ENCODE data around the gene DRD3. TPM values are rescaled to one million over a fixed set of nuclear protein-coding genes. Genes with fewer than 3 reads are reported as not detected.

DRD3 gene
- total and polyA plus RNA-seq, 4 donors: not detected

DNA sequence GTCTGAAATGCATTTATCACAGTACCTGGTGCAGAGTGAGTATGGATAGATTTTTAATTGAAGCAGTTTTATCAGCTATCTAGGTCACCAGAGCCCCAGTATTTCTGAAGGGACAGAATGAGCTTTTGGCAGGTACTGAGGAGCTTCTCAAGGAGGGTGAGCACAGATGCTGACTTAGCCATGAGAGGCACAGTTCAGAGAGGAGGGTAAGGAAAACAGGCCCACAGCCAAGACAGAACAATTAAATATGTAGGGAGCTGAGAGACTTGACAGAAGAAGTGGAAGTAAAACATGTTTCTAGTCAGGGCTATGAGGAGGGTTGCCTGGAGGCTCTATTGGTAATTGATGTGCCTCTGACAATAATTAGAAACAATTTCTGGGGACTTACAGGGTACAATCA lies 38.4 kb upstream of the DRD3 start:
- no peaks in the 10 kb centered on the region for H3K9me3 ChIP-seq (ENCODE audit: control insufficient read depth, low read length)
- H3K36me3 ChIP-seq (ENCODE audit: control insufficient read depth in 1 of 2, insufficient read depth in 2 of 2, low read length in 1 of 2): no peaks in the 10 kb centered on the region
- no peak for ATAC-seq (ENCODE audit: low FRiP score)
- no peaks in the 10 kb centered on the region for H3K4me1 ChIP-seq (ENCODE audit: control insufficient read depth in 1 of 2, insufficient read depth in 2 of 2, low read length in 2 of 2)
- intact Hi-C loops (cut with DNase I): no loop called here
- no peak overlapping the region for H3K4me3 ChIP-seq (ENCODE audit: low read length in 2 of 2)
- DNase-seq: no peak
- no peak overlapping the region for H3K27ac ChIP-seq (ENCODE audit: low read depth in 1 of 2, low read length in 2 of 2)
- no peaks in the 10 kb centered on the region for H3K27me3 ChIP-seq (ENCODE audit: control insufficient read depth in 1 of 2, insufficient read depth in 2 of 2, low read length in 1 of 2)

DNA sequence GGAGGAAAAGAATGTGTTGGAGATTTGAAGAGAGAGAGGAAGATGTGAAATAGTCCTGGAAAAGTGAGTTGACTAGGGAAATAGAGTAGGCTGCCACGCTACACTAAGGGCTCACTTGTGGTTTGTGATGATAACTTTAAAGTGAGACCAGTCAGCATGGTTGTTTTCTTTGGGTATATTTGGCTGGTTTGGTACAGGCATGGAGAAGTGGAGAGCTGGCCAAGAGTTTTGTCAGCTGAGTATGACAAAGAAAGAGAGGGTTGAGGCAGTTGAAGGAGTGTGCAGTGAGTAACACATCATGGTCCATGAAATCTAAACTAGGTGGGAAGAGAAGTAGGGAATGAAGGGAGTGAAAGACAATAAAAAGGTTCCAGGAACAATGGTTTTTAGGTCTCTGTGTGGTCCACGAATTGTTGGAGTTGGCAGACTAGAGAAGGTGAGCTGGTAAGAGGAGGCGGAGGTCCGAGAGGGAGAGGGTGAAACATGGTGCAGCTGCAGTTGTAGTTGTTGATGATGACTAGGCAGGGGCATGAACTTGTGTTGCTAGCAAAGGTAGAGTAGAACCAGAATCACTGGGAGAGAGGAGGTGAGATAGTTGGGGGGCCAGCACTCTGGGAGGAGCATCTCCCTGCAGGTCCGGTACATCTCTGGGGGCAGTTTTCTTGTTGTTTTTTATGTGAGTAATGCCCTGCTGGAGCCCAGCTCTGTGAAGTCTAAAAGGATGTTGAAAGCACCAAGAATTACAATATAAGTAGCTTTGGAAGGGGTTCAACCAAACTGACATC lies 37.5 kb upstream of the DRD3 start:
- Histone ChIP-seq H3K4me3 (ENCODE audit: low read length in 2 of 2) (no peak overlapping the region), H3K36me3 (ENCODE audit: control insufficient read depth in 1 of 2, insufficient read depth in 2 of 2, low read length in 1 of 2) (no peaks in the 10 kb centered on the region), H3K27ac (ENCODE audit: low read depth in 1 of 2, low read length in 2 of 2) (no peak overlapping the region), H3K4me1 (ENCODE audit: control insufficient read depth in 1 of 2, insufficient read depth in 2 of 2, low read length in 2 of 2) (no peaks in the 10 kb centered on the region), H3K9me3 (ENCODE audit: control insufficient read depth, low read length) (no peaks in the 10 kb centered on the region), H3K27me3 (ENCODE audit: control insufficient read depth in 1 of 2, insufficient read depth in 2 of 2, low read length in 1 of 2) (no peaks in the 10 kb centered on the region)
- intact Hi-C loops (cut with DNase I): no loop called here
- WGBS, 2 donors: 82 to 86% methylated on average over 5 of the region's 5 CpGs
- DNase-seq (no peak), ATAC-seq (ENCODE audit: low FRiP score) (no peak)

DNA sequence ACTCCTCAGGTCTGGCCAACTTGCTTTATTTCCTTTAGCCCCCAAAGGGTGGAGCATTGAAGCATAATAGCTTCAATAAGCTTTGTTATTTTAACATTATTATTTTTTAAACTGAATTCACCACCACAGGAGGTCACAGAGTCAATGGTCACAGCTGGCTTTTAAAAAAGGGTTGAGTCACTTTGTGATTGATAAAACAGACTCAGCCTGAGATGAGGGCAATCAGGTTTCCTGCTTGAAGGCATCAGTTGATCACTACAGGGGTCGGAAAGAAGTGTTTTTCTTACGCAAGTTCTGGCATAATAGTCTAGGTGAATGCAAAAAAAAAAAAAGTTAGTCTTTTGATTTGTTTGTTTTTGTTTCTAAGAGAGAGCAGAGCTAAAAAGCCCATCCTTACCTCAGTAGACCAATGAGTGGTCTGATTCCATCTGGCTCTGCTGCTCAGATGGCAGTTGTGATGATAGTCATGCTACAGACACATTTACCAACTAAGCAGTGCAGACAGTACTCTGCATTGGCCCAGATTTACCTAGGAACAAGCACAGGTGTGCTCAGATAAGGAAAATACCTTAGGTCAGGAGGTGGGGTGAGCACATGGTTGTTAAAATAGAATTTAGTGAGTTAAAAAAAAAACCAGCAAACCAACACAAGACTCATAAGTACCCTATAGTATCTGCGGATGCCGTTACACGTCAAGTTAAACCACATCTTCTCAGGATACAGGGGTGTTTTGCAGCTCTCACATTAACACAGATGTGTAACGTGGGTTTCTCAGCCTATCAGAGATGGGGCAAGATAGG lies 35.9 kb upstream of the DRD3 start:
- DNase-seq (no peak), ATAC-seq (ENCODE audit: low FRiP score) (no peak)
- Histone ChIP-seq H3K9me3 (ENCODE audit: control insufficient read depth, low read length) (no peaks in the 10 kb centered on the region), H3K4me1 (ENCODE audit: control insufficient read depth in 1 of 2, insufficient read depth in 2 of 2, low read length in 2 of 2) (no peaks in the 10 kb centered on the region), H3K27me3 (ENCODE audit: control insufficient read depth in 1 of 2, insufficient read depth in 2 of 2, low read length in 1 of 2) (no peaks in the 10 kb centered on the region), H3K27ac (ENCODE audit: low read depth in 1 of 2, low read length in 2 of 2) (no peak overlapping the region), H3K36me3 (ENCODE audit: control insufficient read depth in 1 of 2, insufficient read depth in 2 of 2, low read length in 1 of 2) (no peaks in the 10 kb centered on the region), H3K4me3 (ENCODE audit: low read length in 2 of 2) (no peak overlapping the region)
- WGBS, 2 donors: 65 to 67% methylated on average over 6 of the region's 6 CpGs
- intact Hi-C loops (cut with DNase I): no loop called here

DNA sequence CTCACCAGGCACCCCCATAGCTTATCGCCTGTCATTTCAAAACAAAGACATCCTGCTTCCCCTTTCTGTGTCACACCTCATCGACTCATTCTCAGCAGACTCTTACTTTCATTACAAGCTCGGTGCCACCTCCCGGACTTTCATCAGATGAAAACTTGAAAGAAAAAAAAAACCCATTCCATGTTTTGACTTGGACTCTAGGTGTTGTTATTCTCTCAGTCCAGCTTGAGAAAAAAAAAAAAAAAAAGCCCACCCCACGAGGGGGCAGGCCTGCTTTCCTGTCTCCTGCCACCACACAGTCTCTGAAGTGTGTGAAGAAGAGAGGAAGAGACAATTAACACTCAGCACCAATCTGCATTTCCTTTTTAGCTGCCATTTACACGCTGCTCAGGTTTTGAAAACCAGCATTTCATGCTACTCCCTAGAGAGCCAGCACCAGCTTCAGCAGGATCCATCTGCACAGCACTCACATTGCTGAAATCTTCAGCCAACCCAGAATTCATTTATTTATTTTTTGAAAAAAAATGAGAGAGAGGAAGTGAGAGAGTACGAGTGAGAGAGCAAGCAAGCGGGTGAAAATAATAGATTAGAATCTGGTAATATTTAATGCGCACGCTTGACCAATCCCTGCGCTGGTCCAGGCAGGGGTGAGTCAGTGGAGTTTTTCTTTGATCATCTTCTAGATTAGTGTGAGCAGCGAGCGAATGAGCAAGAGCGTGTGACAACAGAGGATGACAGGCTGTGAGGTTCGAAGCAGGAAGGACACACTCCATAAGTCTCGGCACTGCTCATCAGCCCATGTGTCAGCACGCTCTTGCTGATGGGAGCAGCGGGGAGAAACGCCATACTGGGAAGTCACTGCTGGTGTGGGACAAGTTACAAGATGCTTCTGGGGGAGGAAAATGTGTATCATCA lies 35.0 kb upstream of the DRD3 start:
- ATAC-seq (ENCODE audit: low FRiP score) (peak; percentile 49), DNase-seq (no peak)
- intact Hi-C loops (cut with DNase I): no loop called here
- H3K4me3 ChIP-seq (ENCODE audit: low read length in 2 of 2): no peak overlapping the region
- no peak overlapping the region for H3K27ac ChIP-seq (ENCODE audit: low read depth in 1 of 2, low read length in 2 of 2)
- H3K9me3 ChIP-seq (ENCODE audit: control insufficient read depth, low read length): peaks cover 1% of the 10 kb centered on the region
- H3K27me3 ChIP-seq (ENCODE audit: control insufficient read depth in 1 of 2, insufficient read depth in 2 of 2, low read length in 1 of 2): no peaks in the 10 kb centered on the region
- no peaks in the 10 kb centered on the region for H3K36me3 ChIP-seq (ENCODE audit: control insufficient read depth in 1 of 2, insufficient read depth in 2 of 2, low read length in 1 of 2)
- H3K4me1 ChIP-seq (ENCODE audit: control insufficient read depth in 1 of 2, insufficient read depth in 2 of 2, low read length in 2 of 2): no peaks in the 10 kb centered on the region
- WGBS, 2 donors: 18 to 19% methylated on average over 19 of the region's 19 CpGs

DNA sequence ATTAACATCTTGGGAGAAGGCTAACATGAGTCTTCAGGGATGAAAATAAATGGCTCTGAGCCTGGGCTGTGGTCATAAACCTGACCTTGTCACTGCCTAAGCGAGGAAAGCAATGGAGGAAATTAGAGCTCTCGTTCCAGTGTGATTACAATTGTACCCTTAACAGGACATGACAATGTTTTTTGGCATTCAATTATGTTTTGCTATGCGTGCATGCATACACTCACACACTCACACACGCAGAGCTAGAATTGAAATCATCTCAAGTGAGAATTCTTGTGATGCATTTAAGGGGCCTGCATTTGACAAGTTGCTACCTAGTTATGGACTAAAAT lies 34.4 kb upstream of the DRD3 start:
- WGBS, 2 donors: 32 to 41% methylated on average over 4 of the region's 4 CpGs
- Histone ChIP-seq H3K36me3 (ENCODE audit: control insufficient read depth in 1 of 2, insufficient read depth in 2 of 2, low read length in 1 of 2) (no peaks in the 10 kb centered on the region), H3K4me3 (ENCODE audit: low read length in 2 of 2) (no peak overlapping the region), H3K27me3 (ENCODE audit: control insufficient read depth in 1 of 2, insufficient read depth in 2 of 2, low read length in 1 of 2) (no peaks in the 10 kb centered on the region), H3K4me1 (ENCODE audit: control insufficient read depth in 1 of 2, insufficient read depth in 2 of 2, low read length in 2 of 2) (no peaks in the 10 kb centered on the region), H3K9me3 (ENCODE audit: control insufficient read depth, low read length) (peaks cover 1% of the 10 kb centered on the region), H3K27ac (ENCODE audit: low read depth in 1 of 2, low read length in 2 of 2) (no peak overlapping the region)
- no peak for ATAC-seq (ENCODE audit: low FRiP score)
- DNase-seq: no peak
- intact Hi-C loops (cut with DNase I): no loop called here

DNA sequence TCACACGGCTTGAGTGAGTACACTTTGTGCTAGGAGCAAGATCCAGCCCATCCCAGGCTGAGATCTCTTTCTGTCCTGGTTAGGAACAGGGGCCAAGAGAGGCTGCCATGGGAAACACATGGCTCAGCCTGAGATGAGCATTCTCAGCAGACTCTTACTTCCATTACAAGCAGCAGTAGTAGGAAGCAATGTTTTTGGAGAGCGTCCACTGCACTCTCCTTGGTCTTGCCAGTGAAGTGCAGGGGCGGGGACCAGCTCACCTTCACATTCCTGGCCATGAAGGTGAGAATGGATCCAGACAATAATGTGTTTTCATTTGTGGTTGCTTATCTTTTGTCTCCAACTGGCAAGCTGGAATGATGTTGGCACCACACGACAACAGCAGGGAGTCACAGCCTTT lies 33.8 kb upstream of the DRD3 start:
- no peak overlapping the region for H3K4me3 ChIP-seq (ENCODE audit: low read length in 2 of 2)
- WGBS, 2 donors: 83 to 84% methylated on average over 4 of the region's 4 CpGs
- no peak overlapping the region for H3K27ac ChIP-seq (ENCODE audit: low read depth in 1 of 2, low read length in 2 of 2)
- ATAC-seq (ENCODE audit: low FRiP score) (no peak), DNase-seq (no peak)
- intact Hi-C loops (cut with DNase I): no loop called here
- H3K36me3 ChIP-seq (ENCODE audit: control insufficient read depth in 1 of 2, insufficient read depth in 2 of 2, low read length in 1 of 2): no peaks in the 10 kb centered on the region
- H3K9me3 ChIP-seq (ENCODE audit: control insufficient read depth, low read length): peaks cover 1% of the 10 kb centered on the region
- H3K4me1 ChIP-seq (ENCODE audit: control insufficient read depth in 1 of 2, insufficient read depth in 2 of 2, low read length in 2 of 2): no peaks in the 10 kb centered on the region
- no peaks in the 10 kb centered on the region for H3K27me3 ChIP-seq (ENCODE audit: control insufficient read depth in 1 of 2, insufficient read depth in 2 of 2, low read length in 1 of 2)

DNA sequence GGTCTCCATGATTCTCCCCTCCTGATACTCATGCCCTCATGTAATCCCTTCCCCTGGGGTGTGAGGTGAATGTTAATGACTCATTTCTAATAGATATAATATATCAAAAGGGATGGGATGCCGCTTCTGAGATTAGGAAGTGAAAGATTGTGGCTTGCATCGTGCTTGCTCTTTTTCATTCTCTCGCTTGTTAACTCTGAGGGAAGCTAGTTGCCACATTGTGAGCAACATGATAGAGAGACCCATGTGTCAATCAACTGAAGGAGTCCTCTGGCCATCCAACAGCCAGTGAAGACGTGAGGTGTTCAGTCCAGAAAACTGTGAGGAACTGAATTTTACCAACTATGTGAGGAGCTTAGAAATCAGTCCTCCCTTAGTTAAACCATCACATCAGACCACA lies 28.9 kb upstream of the DRD3 start:
- no peak overlapping the region for H3K27ac ChIP-seq (ENCODE audit: low read depth in 1 of 2, low read length in 2 of 2)
- H3K36me3 ChIP-seq (ENCODE audit: control insufficient read depth in 1 of 2, insufficient read depth in 2 of 2, low read length in 1 of 2): no peaks in the 10 kb centered on the region
- ATAC-seq (ENCODE audit: low FRiP score) (no peak), DNase-seq (no peak)
- no peaks in the 10 kb centered on the region for H3K27me3 ChIP-seq (ENCODE audit: control insufficient read depth in 1 of 2, insufficient read depth in 2 of 2, low read length in 1 of 2)
- H3K4me1 ChIP-seq (ENCODE audit: control insufficient read depth in 1 of 2, insufficient read depth in 2 of 2, low read length in 2 of 2): no peaks in the 10 kb centered on the region
- intact Hi-C loops (cut with DNase I): no loop called here
- no peak overlapping the region for H3K4me3 ChIP-seq (ENCODE audit: low read length in 2 of 2)
- peaks cover 1% of the 10 kb centered on the region for H3K9me3 ChIP-seq (ENCODE audit: control insufficient read depth, low read length)
- 78 to 81% methylated on average over 4 of the region's 4 CpGs for WGBS, 2 donors

DNA sequence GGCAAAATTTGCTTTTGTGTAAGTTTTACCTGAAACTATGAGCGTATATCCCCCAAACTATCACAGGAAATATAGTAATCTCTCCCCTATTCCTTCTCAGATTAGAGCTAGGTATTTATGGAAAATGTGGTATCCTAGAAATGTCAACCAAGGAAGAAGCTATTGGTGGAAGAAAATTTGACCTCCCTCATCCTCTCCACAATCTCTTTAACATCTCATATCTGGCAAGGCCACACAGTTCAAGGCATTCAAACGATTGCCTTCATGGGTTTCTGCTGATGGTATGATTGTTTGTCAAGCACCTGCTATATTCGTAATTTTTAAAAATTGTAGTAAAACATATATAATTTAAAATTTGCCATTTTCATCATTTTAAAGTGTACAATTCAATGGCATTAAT lies 27.5 kb upstream of the DRD3 start:
- Histone ChIP-seq H3K27me3 (ENCODE audit: control insufficient read depth in 1 of 2, insufficient read depth in 2 of 2, low read length in 1 of 2) (no peaks in the 10 kb centered on the region), H3K4me3 (ENCODE audit: low read length in 2 of 2) (no peak overlapping the region), H3K36me3 (ENCODE audit: control insufficient read depth in 1 of 2, insufficient read depth in 2 of 2, low read length in 1 of 2) (no peaks in the 10 kb centered on the region), H3K27ac (ENCODE audit: low read depth in 1 of 2, low read length in 2 of 2) (no peak overlapping the region), H3K9me3 (ENCODE audit: control insufficient read depth, low read length) (peaks cover 1% of the 10 kb centered on the region), H3K4me1 (ENCODE audit: control insufficient read depth in 1 of 2, insufficient read depth in 2 of 2, low read length in 2 of 2) (no peaks in the 10 kb centered on the region)
- 82 to 89% methylated on average over 3 of the region's 3 CpGs for WGBS, 2 donors
- DNase-seq (no peak), ATAC-seq (ENCODE audit: low FRiP score) (no peak)
- intact Hi-C loops (cut with DNase I): no loop called here
